GM04503 (cell line): ENCODE results near the gene FUT3.
"Not testable (repeated sequence)": the region's sequence is repeated elsewhere in the genome, so short reads cannot be mapped to it uniquely, and the experiment has no call there.

Experiments used
- DNase-seq: peaks from one replicate; pipeline ENCODE4 v3.0.0-alpha.2; 2012; ENCODE audit warnings: low read depth

The FUT3 gene

DNA sequence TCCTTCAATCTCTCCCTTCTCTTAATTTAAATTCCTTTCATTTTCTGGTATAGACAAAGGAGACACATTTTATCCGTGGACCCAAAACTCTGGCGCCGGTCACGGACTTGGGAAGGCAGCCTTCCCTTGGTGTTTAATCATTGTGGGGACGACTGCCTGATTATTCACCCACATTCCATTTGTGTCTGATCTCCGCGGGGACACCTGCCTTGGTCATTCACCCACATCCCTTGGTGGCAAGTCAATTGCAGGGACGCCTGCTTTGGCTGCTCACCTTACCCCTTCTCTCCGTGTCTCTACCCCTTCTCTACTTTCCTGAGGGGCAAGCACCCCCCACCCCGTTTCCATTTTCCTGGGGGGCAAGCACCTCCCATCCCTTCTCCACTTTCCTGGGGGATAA is 3.4 kb downstream of the FUT3 start:
- DNase-seq: not testable (repeated sequence)

- DNase-seq: no peak
Measured at GRCh38 chr19:5844456-5845433, 6.5 kb downstream of the FUT3 start.

- DNase-seq: no peak
Measured at GRCh38 chr19:5843295-5843927, 7.8 kb downstream of the FUT3 start.

GRCh38 chr19:5841735-5842111 is 9.5 kb downstream of the FUT3 start:
- DNase-seq: not testable (repeated sequence)

GRCh38 chr19:5839065-5840017 is 11.9 kb downstream of the FUT3 start, which contains the start of gene FUT6:
Gene FUT6 (minus strand): TSS chr19:5839702. CDS start chr19:5832567, 7,135 bp downstream.
- DNase-seq: no peak

DNA sequence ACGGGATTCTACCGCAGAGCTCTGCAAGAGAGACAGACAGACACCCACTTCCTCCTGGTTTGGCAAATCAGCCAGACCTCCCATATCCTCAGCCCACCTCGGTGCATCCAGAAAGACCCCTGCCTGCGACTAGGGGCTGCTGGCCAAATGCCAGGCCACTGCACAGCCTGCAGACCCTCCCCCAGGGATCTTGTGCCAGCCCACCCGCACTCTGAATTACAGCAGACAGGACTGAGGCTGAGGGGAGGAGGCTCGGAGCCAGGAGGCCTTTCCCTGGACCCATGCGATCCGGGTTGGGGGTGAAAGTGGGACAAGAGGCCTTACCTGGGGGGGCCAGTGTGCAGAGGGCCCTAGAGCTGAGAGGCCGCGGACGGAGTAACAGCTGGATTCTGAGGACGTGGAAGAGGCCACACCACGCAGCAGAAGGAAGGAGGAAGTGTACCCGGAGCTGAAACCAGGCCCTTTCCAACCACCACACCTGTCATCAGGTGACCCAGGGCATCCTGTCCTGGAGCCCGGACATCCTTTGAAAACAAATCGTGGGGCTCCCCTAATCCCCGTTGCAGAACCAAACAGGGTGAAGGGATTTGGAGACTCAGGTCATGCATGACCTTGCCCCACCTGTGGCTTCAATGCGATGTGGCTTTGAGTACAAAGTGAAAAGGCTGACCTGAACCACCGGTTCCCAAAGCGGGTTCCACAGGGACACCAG is 12.7 kb downstream of the FUT3 start:
- no peak for DNase-seq

DNA sequence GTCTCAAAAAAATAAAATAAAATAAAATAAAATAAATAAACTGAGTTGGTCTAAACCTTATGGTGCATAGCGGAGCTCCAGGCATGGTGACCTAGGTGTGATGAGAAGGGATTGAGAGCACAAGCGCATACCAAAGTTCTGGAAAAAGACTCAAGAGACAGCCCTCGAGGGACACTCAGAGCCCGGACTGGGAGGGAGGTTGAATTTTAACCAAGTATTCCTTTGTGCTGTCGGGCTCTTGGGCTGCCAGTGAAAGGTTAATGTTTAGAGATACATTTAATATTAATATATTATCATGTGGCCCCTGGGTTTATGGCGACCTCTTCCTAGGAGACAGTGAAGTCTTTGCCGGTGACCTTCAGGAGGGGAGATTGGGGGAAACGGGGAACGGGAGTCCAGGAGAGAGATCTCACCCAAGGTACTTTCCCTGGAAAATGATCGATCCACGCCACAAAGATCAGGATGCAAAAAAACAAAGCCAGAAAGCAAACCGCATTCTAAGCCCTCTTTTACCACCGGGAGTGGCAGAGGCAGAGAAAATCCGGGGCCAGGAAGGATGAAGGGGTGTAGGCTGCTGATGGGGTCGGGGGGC is 13.4 kb downstream of the FUT3 start:
- no peak for DNase-seq

GRCh38 chr19:5832527-5833216 is 18.6 kb downstream of the FUT3 start:
- DNase-seq: no peak

DNA sequence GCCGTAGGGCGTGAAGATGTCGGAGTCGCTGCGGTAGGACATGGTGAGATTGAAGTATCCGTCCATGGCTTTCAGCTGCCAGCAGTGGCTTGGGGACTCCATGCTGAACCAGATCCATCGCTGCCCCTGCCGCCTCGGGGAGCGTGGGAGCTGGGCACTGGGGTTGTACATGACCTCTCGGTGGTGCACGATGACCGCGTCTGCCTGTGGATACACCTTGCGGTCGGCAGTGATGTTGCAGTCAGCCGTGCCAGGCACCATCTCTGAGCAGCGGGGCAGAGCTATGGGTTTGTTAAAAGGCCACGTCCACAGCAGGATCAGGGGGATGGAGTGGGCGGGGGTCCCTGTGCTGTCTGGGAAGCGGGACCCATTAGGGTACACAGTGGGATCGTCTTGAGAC is 19.2 kb downstream of the FUT3 start:
- no peak for DNase-seq

GRCh38 chr19:5831159-5831558 is 20.1 kb downstream of the FUT3 start:
- no peak for DNase-seq

DNA sequence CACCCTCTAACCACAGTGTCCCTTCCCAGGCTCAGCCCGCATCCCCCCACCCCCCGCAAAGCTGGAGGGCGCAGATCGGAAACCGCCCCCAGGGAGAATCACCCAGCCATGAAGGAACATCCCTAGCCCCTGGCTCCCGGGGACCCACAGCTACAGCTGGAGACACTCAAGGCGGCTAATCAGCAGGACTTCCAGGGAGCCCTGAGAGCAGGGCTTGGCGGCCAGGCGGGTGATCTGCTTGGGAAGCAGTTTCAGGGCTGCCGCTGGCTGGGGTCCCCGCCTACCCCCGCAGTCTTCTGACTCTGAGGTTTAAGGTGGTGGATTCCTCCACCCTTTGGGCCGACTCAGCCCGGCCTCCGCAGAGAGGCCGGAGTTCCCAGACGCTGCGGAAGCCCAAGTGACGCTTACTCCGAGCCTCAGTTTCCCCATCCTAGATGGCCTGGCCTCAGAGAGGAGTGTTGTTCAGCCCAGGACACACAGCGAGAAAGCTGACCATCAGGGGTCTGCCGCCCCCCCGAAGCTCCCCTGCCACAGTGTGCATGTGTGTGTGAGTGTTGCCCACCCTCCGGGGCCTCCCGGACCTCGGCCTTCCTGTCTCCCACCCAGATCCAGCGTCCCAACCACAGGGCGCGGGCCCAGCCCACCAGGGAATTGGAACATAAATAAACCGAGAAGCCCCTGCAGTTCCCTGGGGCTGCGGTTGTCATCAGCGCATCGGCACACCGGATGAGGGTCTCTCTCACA is 21.5 kb downstream of the FUT3 start:
- no peak for DNase-seq

GRCh38 chr19:5828661-5829566 is 22.3 kb downstream of the FUT3 start:
- no peak for DNase-seq

- peak; percentile 13 for DNase-seq
Measured at GRCh38 chr19:5827891-5828660, 23.2 kb downstream of the FUT3 start.

DNA sequence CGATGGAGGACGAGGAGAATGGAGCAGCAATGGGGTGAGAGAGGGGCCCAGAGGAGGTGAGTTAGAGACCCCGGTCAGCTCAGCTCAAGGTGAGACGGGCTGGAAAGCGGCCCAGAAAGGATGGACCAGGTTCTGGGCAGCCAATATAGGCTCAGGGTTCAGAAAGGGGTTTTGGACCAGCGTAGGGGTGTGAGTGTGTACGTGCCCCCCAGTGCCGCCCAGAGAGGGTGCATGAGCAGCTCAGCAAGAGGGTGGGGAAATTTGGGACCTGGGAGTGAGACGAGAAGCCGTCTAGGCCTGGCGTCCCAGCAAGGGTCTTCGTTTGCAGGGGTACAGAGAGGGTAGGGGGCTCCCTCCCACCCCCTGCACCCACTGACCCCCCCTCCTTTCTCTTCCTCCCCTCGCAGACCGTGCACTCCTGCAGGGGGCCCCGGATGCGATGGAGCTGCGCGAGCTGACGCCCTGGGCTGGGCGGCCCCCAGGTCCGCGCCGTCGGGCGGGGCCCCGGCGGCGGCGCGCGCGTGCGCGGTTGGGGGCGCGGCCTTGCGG is 23.8 kb downstream of the FUT3 start:
- no peak for DNase-seq

DNA sequence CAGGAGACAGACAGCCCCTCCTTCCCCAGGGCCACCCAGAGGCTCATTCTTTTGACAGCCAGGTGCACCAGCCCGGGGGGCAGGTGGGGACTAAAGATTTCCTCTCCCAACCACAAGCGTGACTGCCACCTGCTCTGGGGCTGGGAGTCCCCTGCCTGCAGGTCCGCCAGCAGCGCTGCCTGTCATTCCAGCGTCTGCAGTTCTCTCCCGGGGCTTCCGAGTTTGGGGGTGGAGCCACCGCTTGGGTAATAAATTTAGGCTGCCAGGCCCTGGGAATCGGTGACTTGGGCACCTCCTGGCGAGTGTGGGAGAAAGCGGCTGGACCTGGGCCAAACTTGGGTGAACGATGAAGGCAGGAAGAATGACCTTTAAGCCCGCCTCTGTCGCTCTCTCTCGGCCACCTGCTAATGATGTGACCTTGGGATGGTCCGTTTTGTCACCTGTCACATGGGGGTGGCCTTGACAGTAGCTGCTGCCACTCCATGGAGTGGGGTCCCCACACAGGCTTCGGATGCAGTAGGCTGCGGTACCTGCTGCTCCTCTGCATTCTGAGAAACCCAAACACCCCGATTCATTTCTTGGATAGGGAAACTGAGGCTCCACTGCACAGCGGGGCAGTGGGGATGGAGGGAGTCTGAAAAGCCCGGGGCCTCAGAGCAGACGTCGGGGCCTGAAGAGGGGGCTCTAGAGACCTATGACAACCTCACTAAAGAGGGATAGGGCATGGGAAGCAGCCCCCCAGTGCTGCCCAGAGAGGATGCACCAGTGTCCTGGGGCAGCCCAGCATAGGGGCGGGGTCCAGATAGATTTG is 24.5 kb downstream of the FUT3 start:
- no peak for DNase-seq

DNA sequence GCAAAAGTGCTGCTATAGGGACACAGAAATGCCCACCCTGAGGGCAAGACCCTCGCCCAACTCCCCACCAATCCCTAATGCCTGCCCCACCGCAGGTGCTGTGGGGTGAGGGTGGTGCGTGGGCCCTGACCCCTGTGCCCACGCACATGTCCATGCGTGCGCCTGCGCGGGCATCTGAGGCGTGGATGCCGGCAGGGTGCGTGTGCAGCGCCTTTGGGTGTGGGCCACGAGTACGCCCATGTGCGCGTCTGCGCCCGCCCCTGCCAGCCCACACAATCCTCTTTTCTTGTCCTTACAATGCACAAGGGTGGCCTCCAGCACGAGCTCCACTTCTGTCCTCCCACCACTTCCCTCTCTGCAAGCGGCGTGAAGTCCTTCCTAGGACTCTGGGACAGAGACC is 26.1 kb downstream of the FUT3 start:
- DNase-seq: no peak

DNA sequence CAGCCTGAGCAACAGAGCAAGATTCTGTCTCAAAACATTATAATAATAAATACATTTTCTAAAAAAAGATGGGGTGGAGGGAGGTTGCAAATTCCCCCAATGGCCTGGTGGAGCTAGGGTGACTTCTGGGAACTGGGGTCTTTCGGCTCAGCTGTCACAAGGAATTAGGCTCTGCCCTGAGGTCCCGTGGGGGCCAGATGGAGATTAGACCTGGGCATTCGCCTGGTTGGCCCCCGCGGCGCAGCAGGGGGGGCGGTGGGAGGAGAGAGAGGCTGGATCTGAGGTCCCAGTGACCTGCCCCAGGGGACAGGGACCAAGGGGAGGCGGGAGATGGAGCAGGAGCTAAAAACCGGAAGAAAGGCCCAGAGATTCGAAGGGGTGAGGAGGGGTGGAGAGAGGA is 26.5 kb downstream of the FUT3 start:
- no peak for DNase-seq
